Measurements from ENCODE around the gene MAGED1. TPM values are rescaled to one million over a fixed set of nuclear protein-coding genes. Genes with fewer than 3 reads are reported as not detected.

The MAGED1 gene
- total and polyA plus RNA-seq, 2 donors (not counting 1 experiment from before 2014, with no cell fraction given), result 72.0 to 390 TPM

DNA sequence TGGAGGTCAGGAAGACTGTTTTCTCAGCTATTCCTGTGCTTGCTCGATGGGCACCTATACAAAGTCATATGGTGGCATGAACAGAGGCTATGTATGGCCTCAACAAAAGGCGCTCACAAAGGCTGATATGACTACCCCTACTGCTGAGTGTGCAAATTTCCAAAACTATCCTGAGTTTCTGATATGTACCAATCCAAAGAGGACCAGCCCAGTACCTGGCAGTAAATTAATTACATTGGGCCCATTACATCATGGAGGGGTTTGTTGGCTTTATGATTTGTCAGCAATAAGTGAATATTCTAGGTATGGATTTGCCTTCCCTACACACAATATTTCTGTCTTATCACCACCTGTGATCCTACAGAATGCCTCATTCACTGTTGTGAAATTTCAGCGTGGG, 12.3 kb downstream of the MAGED1 start:
- Histone ChIP-seq H3K4me1 (ENCODE audit: control insufficient read depth, extremely low read depth, insufficient read depth, low read length) (no peaks in the 10 kb centered on the region), H3K4me2 (ENCODE audit: extremely low read depth, insufficient read depth, low read length) (no peak overlapping the region), H3K27me3 (ENCODE audit: control insufficient read depth, insufficient read depth, low read length) (no peaks in the 10 kb centered on the region), H4K20me1 (ENCODE audit: control insufficient read depth, extremely low read depth, insufficient read depth, low read length) (no peaks in the 10 kb centered on the region), H3K4me3 (replicated peaks in 1 of 4; ENCODE audit: control extremely low read depth in 1 of 4, insufficient read depth in 1 of 4, low read depth in 3 of 4, low read length in 4 of 4) (no peak overlapping the region), H3K27ac (ENCODE audit: insufficient read depth, low read length) (no peak overlapping the region), H3K9me3 (ENCODE audit: control insufficient read depth, insufficient read depth, low read depth, low read length) (no peaks in the 10 kb centered on the region), H3K79me2 (ENCODE audit: control insufficient read depth, insufficient read depth, low read length) (no peaks in the 10 kb centered on the region), H2AFZ (ENCODE audit: low read length) (no peak overlapping the region), H3K9ac (ENCODE audit: insufficient read depth, low read length) (no peak overlapping the region), H3K36me3 (ENCODE audit: control insufficient read depth, insufficient read depth, low read length) (peaks cover 5% of the 10 kb centered on the region)
- no peak for DNase-seq (ENCODE audit: low read depth in 2 of 2)
- TF ChIP-seq CTCF (conservative IDR thresholded peaks at IDR 0.05 in 1 of 2, IDR thresholded peaks at IDR 0.05 in 1 of 2; ENCODE audit: low read depth in 1 of 2, low read length in 2 of 2), result no peak
- TF ChIP-seq EZH2 (IDR thresholded peaks at IDR 0.05; ENCODE audit: low read length, missing control alignments), result no peak

DNA sequence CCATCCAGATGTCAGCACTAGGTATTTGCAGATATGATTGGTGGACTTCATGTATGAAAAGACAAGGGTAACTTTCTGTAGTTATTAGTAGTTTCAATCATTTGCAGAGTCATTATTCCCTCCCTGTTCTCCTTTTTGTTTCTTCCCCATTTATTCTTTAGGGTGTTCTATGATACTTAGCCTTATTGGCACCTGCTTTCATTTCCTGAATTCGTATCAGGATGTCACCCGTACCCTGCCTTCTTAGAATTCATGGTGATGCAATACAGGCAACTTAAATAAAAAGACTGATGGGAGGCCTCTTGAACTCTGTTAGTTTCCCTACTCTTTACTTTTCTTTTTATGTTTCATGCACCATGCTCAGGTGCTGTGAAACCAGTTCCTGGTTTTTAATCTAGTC, 24.2 kb downstream of the MAGED1 start:
- no peaks in the 10 kb centered on the region for H3K27me3 ChIP-seq (ENCODE audit: control insufficient read depth, insufficient read depth, low read length)
- H2AFZ ChIP-seq (ENCODE audit: low read length), result no peak overlapping the region
- no peak overlapping the region for H3K27ac ChIP-seq (ENCODE audit: insufficient read depth, low read length)
- H3K4me1 ChIP-seq (ENCODE audit: control insufficient read depth, extremely low read depth, insufficient read depth, low read length), result no peaks in the 10 kb centered on the region
- H3K79me2 ChIP-seq (ENCODE audit: control insufficient read depth, insufficient read depth, low read length), result no peaks in the 10 kb centered on the region
- no peak for DNase-seq (ENCODE audit: low read depth in 2 of 2)
- no peaks in the 10 kb centered on the region for H3K36me3 ChIP-seq (ENCODE audit: control insufficient read depth, insufficient read depth, low read length)
- no peak overlapping the region for H3K9ac ChIP-seq (ENCODE audit: insufficient read depth, low read length)
- no peak overlapping the region for H3K4me2 ChIP-seq (ENCODE audit: extremely low read depth, insufficient read depth, low read length)
- no peaks in the 10 kb centered on the region for H4K20me1 ChIP-seq (ENCODE audit: control insufficient read depth, extremely low read depth, insufficient read depth, low read length)
- no peak overlapping the region for H3K4me3 ChIP-seq (replicated peaks in 1 of 4; ENCODE audit: control extremely low read depth in 1 of 4, insufficient read depth in 1 of 4, low read depth in 3 of 4, low read length in 4 of 4)
- H3K9me3 ChIP-seq (ENCODE audit: control insufficient read depth, insufficient read depth, low read depth, low read length), result no peaks in the 10 kb centered on the region
- TF ChIP-seq EZH2 (IDR thresholded peaks at IDR 0.05; ENCODE audit: low read length, missing control alignments), result no peak
- TF ChIP-seq CTCF (conservative IDR thresholded peaks at IDR 0.05 in 1 of 2, IDR thresholded peaks at IDR 0.05 in 1 of 2; ENCODE audit: low read depth in 1 of 2, low read length in 2 of 2), result no peak

GRCh38 chrX:51922561-51922960, 29.1 kb downstream of the MAGED1 start:
- no peaks in the 10 kb centered on the region for H3K79me2 ChIP-seq (ENCODE audit: control insufficient read depth, insufficient read depth, low read length)
- no peaks in the 10 kb centered on the region for H3K36me3 ChIP-seq (ENCODE audit: control insufficient read depth, insufficient read depth, low read length)
- DNase-seq (ENCODE audit: low read depth in 2 of 2), result no peak
- no peaks in the 10 kb centered on the region for H3K4me1 ChIP-seq (ENCODE audit: control insufficient read depth, extremely low read depth, insufficient read depth, low read length)
- TF ChIP-seq CTCF (conservative IDR thresholded peaks at IDR 0.05 in 1 of 2, IDR thresholded peaks at IDR 0.05 in 1 of 2; ENCODE audit: low read depth in 1 of 2, low read length in 2 of 2), result no peak
- no peak overlapping the region for H3K27ac ChIP-seq (ENCODE audit: insufficient read depth, low read length)
- no peaks in the 10 kb centered on the region for H3K27me3 ChIP-seq (ENCODE audit: control insufficient read depth, insufficient read depth, low read length)
- H4K20me1 ChIP-seq (ENCODE audit: control insufficient read depth, extremely low read depth, insufficient read depth, low read length), result no peaks in the 10 kb centered on the region
- H3K4me3 ChIP-seq (replicated peaks in 1 of 4; ENCODE audit: control extremely low read depth in 1 of 4, insufficient read depth in 1 of 4, low read depth in 3 of 4, low read length in 4 of 4), result no peak overlapping the region
- no peak overlapping the region for H2AFZ ChIP-seq (ENCODE audit: low read length)
- no peak overlapping the region for H3K4me2 ChIP-seq (ENCODE audit: extremely low read depth, insufficient read depth, low read length)
- no peak overlapping the region for H3K9ac ChIP-seq (ENCODE audit: insufficient read depth, low read length)
- H3K9me3 ChIP-seq (ENCODE audit: control insufficient read depth, insufficient read depth, low read depth, low read length), result no peaks in the 10 kb centered on the region
